Gastroesophageal sphincter (tissue), 3 donors: ENCODE results near the gene PRKAR2B.

ENCODE experiments used
- POLR2A ChIP-seq, 2 donors: fragments of 450-650 bp; IDR thresholded peaks; one replicate each; pipeline ENCODE4 v1.6.1; 2017; ENCODE audit warnings: antibody characterized with exemption in 2 of 2, mild to moderate bottlenecking in 2 of 2, moderate library complexity in 1 of 2
- TF ChIP-seq, protein P1 (sequence below), 4 experiments: fragments of 200-600 bp in 2 of 4; fragments of 450-650 bp in 2 of 4; sonication (generic) in 1 of 4; IDR thresholded peaks; one replicate each; pipeline ENCODE4 v1.5.1; 2017 to 2019; ENCODE audit warnings: antibody characterized with exemption in 4 of 4, mild to moderate bottlenecking in 2 of 4, moderate library complexity in 2 of 4

DNA sequence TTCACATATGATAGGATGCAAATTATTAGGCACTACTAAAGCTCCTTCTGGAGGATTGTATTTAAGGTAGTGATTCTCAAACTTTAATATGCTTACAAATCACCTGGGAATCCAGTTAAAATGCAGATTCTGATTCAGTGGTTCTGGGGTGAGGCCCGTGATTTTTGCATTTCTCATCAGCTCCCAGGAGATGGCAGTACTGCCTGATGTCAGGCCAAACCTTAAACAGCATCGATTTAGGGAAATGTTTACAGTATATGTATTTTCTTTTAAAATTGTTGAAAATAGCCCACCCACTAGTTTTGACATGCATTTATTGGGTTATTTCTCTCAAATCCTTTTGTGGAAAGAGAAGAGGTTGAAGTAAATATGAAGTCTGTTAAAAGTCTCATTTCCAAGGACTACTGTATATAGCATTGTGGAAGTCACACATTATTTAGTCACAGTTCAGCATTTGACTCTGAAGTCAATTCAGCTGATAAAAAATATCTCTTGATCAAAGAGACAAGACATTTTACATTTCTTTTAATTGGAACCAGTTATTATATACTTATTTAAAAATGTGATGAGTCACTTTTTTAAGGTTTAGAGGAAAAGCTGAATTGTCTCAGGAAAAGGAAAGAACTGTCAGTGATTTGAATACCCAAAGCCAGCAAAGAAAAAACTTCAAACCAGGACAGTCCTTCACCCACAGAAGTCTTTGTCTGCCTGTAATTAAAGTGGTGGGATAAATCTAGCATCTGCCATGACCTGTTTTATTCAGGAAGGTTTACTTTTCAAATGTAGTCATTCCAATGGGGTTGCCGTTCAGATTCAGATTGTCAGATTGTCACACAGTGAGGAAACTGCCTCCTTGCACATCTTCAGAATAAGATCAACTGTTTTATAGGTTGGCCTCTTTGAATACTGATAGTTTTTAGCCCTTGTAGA is 103.2 kb downstream of the PRKAR2B start:
- TF ChIP-seq, protein P1, sequence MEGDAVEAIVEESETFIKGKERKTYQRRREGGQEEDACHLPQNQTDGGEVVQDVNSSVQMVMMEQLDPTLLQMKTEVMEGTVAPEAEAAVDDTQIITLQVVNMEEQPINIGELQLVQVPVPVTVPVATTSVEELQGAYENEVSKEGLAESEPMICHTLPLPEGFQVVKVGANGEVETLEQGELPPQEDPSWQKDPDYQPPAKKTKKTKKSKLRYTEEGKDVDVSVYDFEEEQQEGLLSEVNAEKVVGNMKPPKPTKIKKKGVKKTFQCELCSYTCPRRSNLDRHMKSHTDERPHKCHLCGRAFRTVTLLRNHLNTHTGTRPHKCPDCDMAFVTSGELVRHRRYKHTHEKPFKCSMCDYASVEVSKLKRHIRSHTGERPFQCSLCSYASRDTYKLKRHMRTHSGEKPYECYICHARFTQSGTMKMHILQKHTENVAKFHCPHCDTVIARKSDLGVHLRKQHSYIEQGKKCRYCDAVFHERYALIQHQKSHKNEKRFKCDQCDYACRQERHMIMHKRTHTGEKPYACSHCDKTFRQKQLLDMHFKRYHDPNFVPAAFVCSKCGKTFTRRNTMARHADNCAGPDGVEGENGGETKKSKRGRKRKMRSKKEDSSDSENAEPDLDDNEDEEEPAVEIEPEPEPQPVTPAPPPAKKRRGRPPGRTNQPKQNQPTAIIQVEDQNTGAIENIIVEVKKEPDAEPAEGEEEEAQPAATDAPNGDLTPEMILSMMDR (IDR thresholded peaks at IDR 0.05): peak; percentile 31 to 75 (median 55)
- no peak for TF ChIP-seq POLR2A (IDR thresholded peaks at IDR 0.05)
